ENCODE data around the gene LRRC46. TPM values are rescaled to one million over a fixed set of nuclear protein-coding genes. Genes with fewer than 3 reads are reported as not detected.

LRRC46 gene
- total RNA-seq, 1 experiment from 2014 or later = 1.2 TPM

DNA sequence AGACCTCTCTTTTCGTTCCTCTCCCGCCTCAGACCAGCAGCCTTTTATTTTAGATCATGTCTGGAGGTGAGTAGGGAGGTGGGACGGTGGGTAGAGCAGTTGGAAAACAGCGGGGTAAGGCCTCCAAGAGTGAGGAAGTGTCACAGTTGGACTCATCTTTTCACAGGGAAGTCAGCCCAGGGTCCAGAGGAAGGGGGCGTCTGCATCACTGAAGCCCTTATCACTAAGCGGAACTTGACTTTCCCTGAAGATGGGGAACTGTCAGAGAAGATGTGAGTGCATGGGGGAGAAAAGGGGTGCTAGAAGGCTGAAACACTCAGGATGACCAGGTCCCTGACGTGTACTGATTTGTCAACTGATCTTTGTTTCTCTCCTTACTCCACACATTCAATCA lies 461 bp downstream of the LRRC46 start:
- no peak for DNase-seq (ENCODE audit: unreplicated experiment)
- no TSS peak for BruUV-seq (replicated peaks)
- TF ChIP-seq, protein P1, sequence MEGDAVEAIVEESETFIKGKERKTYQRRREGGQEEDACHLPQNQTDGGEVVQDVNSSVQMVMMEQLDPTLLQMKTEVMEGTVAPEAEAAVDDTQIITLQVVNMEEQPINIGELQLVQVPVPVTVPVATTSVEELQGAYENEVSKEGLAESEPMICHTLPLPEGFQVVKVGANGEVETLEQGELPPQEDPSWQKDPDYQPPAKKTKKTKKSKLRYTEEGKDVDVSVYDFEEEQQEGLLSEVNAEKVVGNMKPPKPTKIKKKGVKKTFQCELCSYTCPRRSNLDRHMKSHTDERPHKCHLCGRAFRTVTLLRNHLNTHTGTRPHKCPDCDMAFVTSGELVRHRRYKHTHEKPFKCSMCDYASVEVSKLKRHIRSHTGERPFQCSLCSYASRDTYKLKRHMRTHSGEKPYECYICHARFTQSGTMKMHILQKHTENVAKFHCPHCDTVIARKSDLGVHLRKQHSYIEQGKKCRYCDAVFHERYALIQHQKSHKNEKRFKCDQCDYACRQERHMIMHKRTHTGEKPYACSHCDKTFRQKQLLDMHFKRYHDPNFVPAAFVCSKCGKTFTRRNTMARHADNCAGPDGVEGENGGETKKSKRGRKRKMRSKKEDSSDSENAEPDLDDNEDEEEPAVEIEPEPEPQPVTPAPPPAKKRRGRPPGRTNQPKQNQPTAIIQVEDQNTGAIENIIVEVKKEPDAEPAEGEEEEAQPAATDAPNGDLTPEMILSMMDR (IDR thresholded peaks at IDR 0.05; ENCODE audit: unreplicated experiment) = no peak
- ChIA-PET CTCF (interaction anchor here (0.6 to 1.8 kb wide), 2 partner anchors 9 to 188 kb away, joined by 4 to 7 read pairs; partner anchors contain the start of gene SCRN2), POLR2A (interaction anchor here (0.6 to 3.4 kb wide), 18 partner anchors 9 to 513 kb away, joined by 3 to 38 read pairs (median 4); partner anchors contain the start of genes CDK5RAP3, KPNB1, OSBPL7 and PNPO)
- no peaks in the 10 kb centered on the region for H3K9me3 Mint-ChIP-seq (ENCODE audit: unreplicated experiment)
- peaks cover 20% of the 10 kb centered on the region for H3K36me3 Mint-ChIP-seq (ENCODE audit: insufficient read depth, unreplicated experiment)
- intact Hi-C loops (cut with micrococcal nuclease) = loop anchor here (1.0 kb wide), 1 partner anchor 56 kb away; no protein-coding TSS in a partner anchor
- H3K4me1 Mint-ChIP-seq (ENCODE audit: insufficient read depth, unreplicated experiment) = peaks cover 10% of the 10 kb centered on the region
- no peak overlapping the region for H3K27ac Mint-ChIP-seq (ENCODE audit: low read depth, unreplicated experiment)
- no peaks in the 10 kb centered on the region for H3K27me3 Mint-ChIP-seq (ENCODE audit: insufficient read depth, unreplicated experiment)
- H3K4me3 Mint-ChIP-seq (ENCODE audit: unreplicated experiment) = peak overlapping the region; percentile 83

DNA sequence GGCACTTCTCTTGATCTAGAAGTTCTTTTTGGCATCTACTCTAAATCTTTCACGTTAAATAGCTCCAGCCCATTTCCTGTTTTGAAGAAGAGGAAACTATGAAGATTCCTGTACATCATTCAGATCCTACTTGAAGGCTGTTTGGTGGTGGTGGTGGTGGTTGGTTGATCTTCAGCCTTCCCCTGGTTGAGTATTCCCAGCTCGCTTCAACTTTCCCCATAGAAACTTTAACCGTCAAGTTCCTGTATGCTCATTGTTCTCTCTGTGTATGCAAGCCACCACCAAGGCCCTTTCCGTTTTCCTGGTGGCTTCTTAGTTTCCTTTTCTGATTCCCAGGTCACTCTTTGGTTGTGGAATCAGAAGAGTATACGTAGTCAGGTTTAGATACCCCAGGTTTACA lies 3.3 kb downstream of the LRRC46 start:
- intact Hi-C loops (cut with micrococcal nuclease) = no loop called here

DNA sequence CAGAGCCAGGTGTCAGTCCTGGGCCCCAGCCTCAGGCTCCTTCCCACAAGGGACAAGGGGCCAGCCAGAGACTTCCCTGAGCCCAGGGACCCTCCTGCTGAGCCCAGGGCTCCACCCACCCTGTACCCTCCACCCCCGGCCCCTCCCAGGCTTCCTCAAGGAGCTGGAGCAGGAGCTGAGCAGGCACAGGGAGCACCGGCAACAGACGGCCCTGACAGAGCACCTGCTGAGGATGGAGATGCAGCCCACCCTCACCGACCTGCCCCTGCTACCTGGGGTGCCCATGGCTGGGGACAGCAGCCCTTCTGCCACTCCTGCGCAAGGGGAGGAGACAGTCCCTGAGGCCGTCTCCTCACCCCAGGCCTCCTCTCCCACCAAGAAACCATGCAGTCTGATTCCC lies 5.1 kb downstream of the LRRC46 start:
- Mint-ChIP-seq H3K9me3 (ENCODE audit: unreplicated experiment) (no peaks in the 10 kb centered on the region), H3K27ac (ENCODE audit: low read depth, unreplicated experiment) (no peak overlapping the region), H3K36me3 (ENCODE audit: insufficient read depth, unreplicated experiment) (no peaks in the 10 kb centered on the region), H3K4me3 (ENCODE audit: unreplicated experiment) (no peak overlapping the region), H3K27me3 (ENCODE audit: insufficient read depth, unreplicated experiment) (no peaks in the 10 kb centered on the region), H3K4me1 (ENCODE audit: insufficient read depth, unreplicated experiment) (peaks cover 9% of the 10 kb centered on the region)
- no peak for DNase-seq (ENCODE audit: unreplicated experiment)
- CTCF ChIA-PET = interaction anchor here (0.8 to 1.6 kb wide), 3 partner anchors 8 to 181 kb away, joined by 3 to 5 read pairs (median 3); no protein-coding TSS in a partner anchor
- TF ChIP-seq, protein P1 (IDR thresholded peaks at IDR 0.05; ENCODE audit: unreplicated experiment) = no peak
- no TSS peak for BruUV-seq (replicated peaks)
- intact Hi-C loops (cut with micrococcal nuclease) = no loop called here
- POLR2A ChIA-PET = no interaction called here

More for the DNA sequence above, 3.3 kb downstream of the LRRC46 start:
- DNase-seq (ENCODE audit: unreplicated experiment) = no peak
- Mint-ChIP-seq H3K27ac (ENCODE audit: low read depth, unreplicated experiment) (no peak overlapping the region), H3K4me1 (ENCODE audit: insufficient read depth, unreplicated experiment) (peaks cover 10% of the 10 kb centered on the region), H3K4me3 (ENCODE audit: unreplicated experiment) (no peak overlapping the region), H3K27me3 (ENCODE audit: insufficient read depth, unreplicated experiment) (no peaks in the 10 kb centered on the region), H3K9me3 (ENCODE audit: unreplicated experiment) (no peaks in the 10 kb centered on the region), H3K36me3 (ENCODE audit: insufficient read depth, unreplicated experiment) (no peaks in the 10 kb centered on the region)
- TF ChIP-seq, protein P1 (IDR thresholded peaks at IDR 0.05; ENCODE audit: unreplicated experiment) = no peak
- no TSS peak for BruUV-seq (replicated peaks)
- ChIA-PET CTCF (interaction anchor here (0.6 to 1.7 kb wide), 3 partner anchors 8 to 180 kb away, joined by 3 read pairs; no protein-coding TSS in a partner anchor), POLR2A (no interaction called here)

DNA sequence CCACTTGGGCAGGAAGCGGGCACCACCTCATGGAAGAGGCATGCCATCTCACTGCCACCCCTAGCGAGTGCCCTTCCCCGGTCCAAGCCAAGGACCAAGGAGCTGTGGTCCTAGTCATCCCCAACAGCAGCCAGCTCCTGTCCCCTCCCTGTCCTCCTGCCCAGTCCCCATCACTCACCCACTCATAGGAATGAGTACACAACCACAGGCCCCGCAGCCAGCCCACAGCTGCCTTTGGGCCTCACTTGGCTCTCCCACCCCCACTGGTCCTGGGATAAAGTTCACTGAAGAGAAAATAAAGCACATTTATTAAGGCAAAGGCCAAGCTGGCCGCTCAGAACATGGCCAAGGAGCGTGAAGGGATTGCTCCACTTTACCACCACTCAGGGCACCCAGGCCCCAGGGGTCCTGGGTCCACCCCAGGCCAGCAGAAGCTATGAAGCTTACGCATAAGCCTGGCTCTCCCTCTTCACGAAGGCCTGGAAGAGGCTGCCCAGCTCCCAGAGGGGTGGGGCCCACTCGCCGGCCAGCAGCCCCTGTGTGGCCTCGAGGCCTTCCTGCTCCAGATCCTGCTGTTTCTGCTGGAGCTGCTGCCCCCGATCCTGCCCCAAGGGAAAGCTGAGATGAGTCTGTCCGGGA lies 6.0 kb downstream of the LRRC46 start:
- POLR2A ChIA-PET = no interaction called here
- CTCF ChIA-PET = interaction anchor here (0.5 to 1.6 kb wide), 5 partner anchors 7 to 195 kb away, joined by 3 to 5 read pairs (median 3); no protein-coding TSS in a partner anchor
- H3K4me3 Mint-ChIP-seq (ENCODE audit: unreplicated experiment) = no peak overlapping the region
- H3K9me3 Mint-ChIP-seq (ENCODE audit: unreplicated experiment) = no peaks in the 10 kb centered on the region
- intact Hi-C loops (cut with micrococcal nuclease) = no loop called here
- TF ChIP-seq, protein P1 (IDR thresholded peaks at IDR 0.05; ENCODE audit: unreplicated experiment) = no peak
- no peaks in the 10 kb centered on the region for H3K27me3 Mint-ChIP-seq (ENCODE audit: insufficient read depth, unreplicated experiment)
- BruUV-seq (replicated peaks) = no TSS peak
- no peak for DNase-seq (ENCODE audit: unreplicated experiment)
- H3K27ac Mint-ChIP-seq (ENCODE audit: low read depth, unreplicated experiment) = no peak overlapping the region
- no peaks in the 10 kb centered on the region for H3K4me1 Mint-ChIP-seq (ENCODE audit: insufficient read depth, unreplicated experiment)
- no peaks in the 10 kb centered on the region for H3K36me3 Mint-ChIP-seq (ENCODE audit: insufficient read depth, unreplicated experiment)

All from MCF 10A (cell line).